H1 (cell line): ENCODE measurements around the gene SLC8A1. TPM values are rescaled to one million over a fixed set of nuclear protein-coding genes. Genes with fewer than 3 reads are reported as not detected.

Experiments used
- CTCF ChIA-PET: fragments of 300-600 bp; sonication (Branson Sonifier 250); formaldehyde crosslinking; loops from one replicate; lab custom pipeline; 2021; ENCODE audit not compliant: partially characterized antibody; lab: Charles Lee
- POLR2A ChIA-PET: fragments of 300-600 bp; sonication (Branson Sonifier 250); formaldehyde crosslinking; loops from one replicate; lab custom pipeline; 2021; ENCODE audit warnings: inconsistent platforms; ENCODE audit not compliant: partially characterized antibody; lab: Charles Lee
- DNase-seq, 2 experiments: peaks; one replicate each; pipeline versions ENCODE4 v3.0.0 to v3.0.0-alpha.2; 2010 to 2022; ENCODE audit warnings: low spot score in 2 of 2, low read depth in 1 of 2, mixed read lengths in 1 of 2
- FAIRE-seq: peaks from 2 replicates; lab custom pipeline; 2011; peaks lifted over from hg19 to GRCh38; lab: Jason Lieb, UNC
- H2AFZ ChIP-seq: 2 replicates; pipeline ENCODE4 v1.8.1; 2012; ENCODE audit warnings: low read length, inconsistent platforms
- H2AK5ac ChIP-seq: 2 replicates; pipeline ENCODE4 v1.6.1; 2013; ENCODE audit warnings: low read depth, low read length
- H2BK120ac ChIP-seq: replicated peaks from 2 replicates; pipeline ENCODE3; 2013; ENCODE audit warnings: low read depth, low read length, inconsistent platforms
- H2BK12ac ChIP-seq: 2 replicates; pipeline ENCODE4 v1.6.1; 2013; ENCODE audit warnings: low read depth, low read length
- H2BK15ac ChIP-seq: 2 replicates; pipeline ENCODE4 v1.6.1; 2013; ENCODE audit warnings: low read length
- H2BK20ac ChIP-seq: 2 replicates; pipeline ENCODE4 v1.6.1; 2013; ENCODE audit warnings: low read length
- H2BK5ac ChIP-seq: 2 replicates; pipeline ENCODE4 v1.6.1; 2013; ENCODE audit warnings: low read depth, low read length
- H3K14ac ChIP-seq: 2 replicates; pipeline ENCODE4 v1.6.1; 2013; ENCODE audit warnings: inconsistent platforms; ENCODE audit not compliant: insufficient read length
- H3K18ac ChIP-seq: 2 replicates; pipeline ENCODE4 v1.6.1; 2013; ENCODE audit warnings: low read length; ENCODE audit errors: extremely low read depth
- H3K23ac ChIP-seq: 2 replicates; pipeline ENCODE4 v1.6.1; 2013; ENCODE audit warnings: inconsistent platforms; ENCODE audit not compliant: insufficient read length
- H3K23me2 ChIP-seq: 2 replicates; pipeline ENCODE4 v1.6.1; 2013; ENCODE audit warnings: low read depth, low read length
- H3K27ac ChIP-seq: 2 replicates; pipeline ENCODE4 v1.6.1; 2011; ENCODE audit warnings: low read depth, low read length, inconsistent platforms
- H3K27me3 ChIP-seq, 4 experiments: replicated peaks in 1 of 4; 1 replicate in 1 of 4; 2 replicates in 3 of 4; pipeline versions ENCODE4 v1.6.1 to v1.8.1; 2011 to 2013; ENCODE audit warnings: low read length in 3 of 4, mild to moderate bottlenecking in 3 of 4, inconsistent platforms in 2 of 4, mixed read lengths in 2 of 4, moderate library complexity in 1 of 4; ENCODE audit not compliant: control insufficient read depth in 3 of 4, insufficient read depth in 3 of 4; ENCODE audit errors: extremely low read depth in 1 of 4
- H3K36me3 ChIP-seq, 4 experiments: 2 replicates each; pipeline versions ENCODE4 v1.6.1 to v1.8.1; 2011 to 2013; ENCODE audit warnings: mild to moderate bottlenecking in 4 of 4, low read length in 3 of 4, moderate library complexity in 2 of 4, control low read depth in 1 of 4, inconsistent platforms in 1 of 4; ENCODE audit not compliant: insufficient read depth in 4 of 4, control insufficient read depth in 2 of 4
- H3K4ac ChIP-seq: replicated peaks from 2 replicates; pipeline ENCODE3; 2013; ENCODE audit warnings: low read length, low read depth, mixed read lengths, inconsistent platforms; ENCODE audit not compliant: insufficient read length
- H3K4me1 ChIP-seq, 4 experiments: replicated peaks in 1 of 4; 1 replicate in 1 of 4; 2 replicates in 3 of 4; pipeline versions ENCODE4 v1.6.1 to v1.8.1; 2011 to 2013; ENCODE audit warnings: low read length in 3 of 4, inconsistent platforms in 2 of 4, mixed read lengths in 1 of 4; ENCODE audit not compliant: insufficient read depth in 4 of 4, control insufficient read depth in 3 of 4
- H3K4me2 ChIP-seq, 2 experiments: 2 replicates each; pipeline versions ENCODE4 v1.6.1 to v1.8.1; 2011 to 2013; ENCODE audit warnings: low read depth in 2 of 2, low read length in 2 of 2, control low read depth in 1 of 2, inconsistent platforms in 1 of 2, mild to moderate bottlenecking in 1 of 2; ENCODE audit not compliant: insufficient read depth in 1 of 2
- H3K4me3 ChIP-seq, 4 experiments: fragments of 200-600, 300-600 bp in 1 of 4; sonication (generic), shearing (Covaris generic), sonication (Bioruptor Twin) in 1 of 4; 2 replicates each; pipeline versions ENCODE4 v1.5.1 to v1.8.1; 2011 to 2016; ENCODE audit warnings: low read length in 4 of 4, low read depth in 3 of 4, control low read depth in 2 of 4, inconsistent platforms in 2 of 4, mild to moderate bottlenecking in 2 of 4, mixed read lengths in 1 of 4, moderate library complexity in 1 of 4; ENCODE audit not compliant: insufficient read depth in 2 of 4; ENCODE audit errors: extremely low read depth in 1 of 4
- H3K56ac ChIP-seq: replicated peaks from 2 replicates; pipeline ENCODE3; 2013; ENCODE audit warnings: low read depth, mild to moderate bottlenecking, mixed read lengths, low read length, inconsistent platforms; ENCODE audit not compliant: insufficient read length
- H3K79me1 ChIP-seq: 2 replicates; pipeline ENCODE4 v1.6.1; 2013; ENCODE audit warnings: low read depth, low read length, control low read depth
- H3K79me2 ChIP-seq, 2 experiments: 2 replicates each; pipeline versions ENCODE4 v1.6.1 to v1.8.1; 2012 to 2013; ENCODE audit warnings: low read length in 2 of 2, mild to moderate bottlenecking in 2 of 2, inconsistent platforms in 1 of 2; ENCODE audit not compliant: insufficient read depth in 2 of 2, control insufficient read depth in 1 of 2
- H3K9ac ChIP-seq, 4 experiments: replicated peaks in 1 of 4; 1 replicate in 1 of 4; 2 replicates in 3 of 4; pipeline versions ENCODE4 v1.6.1 to v1.8.1; 2011 to 2013; ENCODE audit warnings: low read depth in 3 of 4, low read length in 3 of 4, control low read depth in 2 of 4, mild to moderate bottlenecking in 2 of 4, moderate library complexity in 2 of 4, inconsistent platforms in 1 of 4; ENCODE audit errors: extremely low read depth in 1 of 4
- H3K9me3 ChIP-seq, 2 experiments: 2 replicates each; pipeline versions ENCODE4 v1.6.1 to v1.8.1; 2012 to 2013; ENCODE audit warnings: mild to moderate bottlenecking in 2 of 2, moderate library complexity in 2 of 2, control low read depth in 1 of 2, inconsistent platforms in 1 of 2, low read depth in 1 of 2, low read length in 1 of 2, mixed read lengths in 1 of 2; ENCODE audit not compliant: insufficient read depth in 2 of 2
- H4K20me1 ChIP-seq, 2 experiments: replicated peaks in 1 of 2; 2 replicates each; pipeline versions ENCODE3 to v1.8.1; 2011 to 2013; ENCODE audit warnings: inconsistent platforms in 2 of 2, low read length in 2 of 2, mild to moderate bottlenecking in 1 of 2; ENCODE audit not compliant: insufficient read depth in 2 of 2, control insufficient read depth in 1 of 2
- H4K5ac ChIP-seq: 2 replicates; pipeline ENCODE4 v1.6.1; 2013; ENCODE audit warnings: low read length, low read depth, mixed read lengths, inconsistent platforms; ENCODE audit not compliant: insufficient read length
- H4K8ac ChIP-seq: 2 replicates; pipeline ENCODE4 v1.8.0; 2013; ENCODE audit warnings: mild to moderate bottlenecking, moderate library complexity, low read length, inconsistent platforms; ENCODE audit not compliant: insufficient read depth; ENCODE audit errors: extremely low read depth
- H4K91ac ChIP-seq: replicated peaks from 2 replicates; pipeline ENCODE3; 2013; ENCODE audit warnings: low read length, mixed read lengths, inconsistent platforms; ENCODE audit not compliant: insufficient read length
- ATF2 ChIP-seq: IDR thresholded peaks from 2 replicates; pipeline ENCODE4 v1.6.1; 2012; ENCODE audit warnings: low read length, inconsistent platforms
- PHF8 ChIP-seq: fragments of 200-600 bp; sonication (generic); conservative IDR thresholded peaks from 2 replicates; pipeline ENCODE4 v1.7.1; 2012; ENCODE audit warnings: low read depth, mild to moderate bottlenecking, inconsistent platforms, low read length, moderate library complexity
- WGBS, 2 experiments: shearing (Covaris generic) in 1 of 2; methylation state at CpG; one replicate each; pipeline versions ENCODE4 v1.1.6 to v1.1.7; 2013 to 2015; ENCODE audit warnings: low lambda C conversion rate in 2 of 2, mixed read lengths in 2 of 2, inconsistent platforms in 1 of 2, low coverage in 1 of 2, missing lambda C conversion rate in 1 of 2; ENCODE audit not compliant: insufficient replicate concordance in 2 of 2, insufficient coverage in 1 of 2, insufficient read length in 1 of 2; ENCODE audit errors: extremely low coverage in 1 of 2, missing lambda C conversion rate in 1 of 2; 5-methylcytosine and 5-hydroxymethylcytosine counted together
- polyA plus RNA-seq, 7 experiments: library from polyadenylated mRNA; depleted of rRNA in 3 of 7; stranded (reverse) in 5 of 7; unstranded in 2 of 7; fragments of >200 nt in 5 of 7; fragments of 200-250 nt in 2 of 7; gene quantifications; 1 replicate in 5 of 7; 2 replicates in 1 of 7; 4 replicates in 1 of 7; pipeline versions ENCODE4 v1.2.1 to v1.2.3, GENCODE V29; 2011 to 2013; ENCODE audit warnings: missing spikeins in 2 of 7, mixed read lengths in 2 of 7
- total RNA-seq: library from RNA; stranded (reverse); fragmentation: NEBNext Ultra II Directional; extraction: Animal tissue kit (Norgen Biotek cat#: 25700); gene quantifications from 2 replicates; pipeline ENCODE4 v1.2.1, GENCODE V29; 2021
- TF ChIP-seq, protein P1 (sequence below): IDR thresholded peaks from 2 replicates; pipeline ENCODE4 v1.6.1; 2012; ENCODE audit warnings: inconsistent platforms

Gene SLC8A1
- total and polyA plus RNA-seq, 2 of the 8 experiments (the other 6 are each of a cell fraction or from before 2014, with no cell fraction given), result 0.68 to 3.6 TPM

GRCh38 chr2:40466332-40466906, 14.5 kb upstream of the SLC8A1 start:
- Histone ChIP-seq H3K23me2 (no peaks in the 10 kb centered on the region; the same call in 1 of the 2 replicates), H2AFZ (no peak overlapping the region), H3K4me1 (no peaks in the 10 kb centered on the region), H4K8ac (no peak overlapping the region), H3K4me3 (no peak overlapping the region), H2BK120ac (no peak overlapping the region), H3K23ac (no peak overlapping the region), H4K20me1 (no peaks in the 10 kb centered on the region), H2BK12ac (no peak overlapping the region), H2AK5ac (no peak overlapping the region), H3K56ac (no peak overlapping the region), H3K27me3 (no peaks in the 10 kb centered on the region), H3K4me2 (no peak overlapping the region), H3K27ac (no peak overlapping the region), H2BK15ac (no peak overlapping the region), H2BK20ac (no peak overlapping the region), H3K79me1 (no peaks in the 10 kb centered on the region), H3K9ac (no peak overlapping the region), H4K5ac (no peak overlapping the region), H3K18ac (no peak overlapping the region), H3K79me2 (no peaks in the 10 kb centered on the region), H3K9me3 (no peaks in the 10 kb centered on the region), H2BK5ac (no peak overlapping the region), H3K36me3 (no peaks in the 10 kb centered on the region), H3K14ac (no peak overlapping the region), H3K4ac (no peak overlapping the region), H4K91ac (no peak overlapping the region)
- 88% methylated on average over 3 of the region's 3 CpGs; no CpG with 5 or more reads in 1 of the 2 experiments for WGBS, 2 experiments
- ChIA-PET POLR2A (no interaction called here), CTCF (interaction anchor here (1.0 to 2.0 kb wide), 5 partner anchors 9 to 21 kb away, joined by 3 to 5 read pairs (median 4); no protein-coding TSS in a partner anchor)
- TF ChIP-seq ATF2 (no peak), PHF8 (no peak)
- TF ChIP-seq, protein P1, sequence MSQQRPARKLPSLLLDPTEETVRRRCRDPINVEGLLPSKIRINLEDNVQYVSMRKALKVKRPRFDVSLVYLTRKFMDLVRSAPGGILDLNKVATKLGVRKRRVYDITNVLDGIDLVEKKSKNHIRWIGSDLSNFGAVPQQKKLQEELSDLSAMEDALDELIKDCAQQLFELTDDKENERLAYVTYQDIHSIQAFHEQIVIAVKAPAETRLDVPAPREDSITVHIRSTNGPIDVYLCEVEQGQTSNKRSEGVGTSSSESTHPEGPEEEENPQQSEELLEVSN, result no peak
- FAIRE-seq, result no peak
- no peak for DNase-seq
